NCI-H2171 treated with DMSO at 0.1 percent for 48 hours (cell line): ENCODE measurements around the gene MRPL18.
"Not testable (repeated sequence)": the region's sequence is repeated elsewhere in the genome, so short reads cannot be mapped to it uniquely, and the experiment has no call there.

ENCODE experiments used
- DNase-seq: peaks from one replicate; lab custom pipeline; 2025; lab: John Stamatoyannopoulos, UW

Gene MRPL18

DNA sequence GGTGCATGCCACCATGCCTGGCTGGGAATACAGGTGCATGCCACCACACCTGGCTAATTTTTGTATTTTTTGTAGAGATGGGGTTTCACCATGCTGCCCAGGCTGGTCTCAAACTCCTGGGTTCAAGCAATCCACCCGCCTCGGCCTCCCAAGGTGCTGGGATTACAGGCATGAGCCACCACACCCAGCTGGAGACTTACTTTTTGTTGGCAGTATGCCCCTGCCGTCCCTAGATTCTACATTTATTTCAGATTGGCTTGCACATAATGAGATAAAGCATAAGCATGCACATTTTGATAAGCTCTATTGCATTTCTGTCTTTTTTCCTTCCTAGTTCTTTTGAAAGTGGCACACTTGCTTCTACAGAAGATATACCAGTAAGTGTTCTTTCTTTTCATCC, 26.5 kb downstream of the MRPL18 start:
- DNase-seq: not testable (repeated sequence)

- no peak for DNase-seq
Measured at GRCh38 chr6:159817951-159818739, 27.9 kb downstream of the MRPL18 start.

GRCh38 chr6:159819098-159819497, 28.8 kb downstream of the MRPL18 start:
- no peak for DNase-seq

GRCh38 chr6:159819932-159820640, 29.8 kb downstream of the MRPL18 start:
- DNase-seq: no peak

DNA sequence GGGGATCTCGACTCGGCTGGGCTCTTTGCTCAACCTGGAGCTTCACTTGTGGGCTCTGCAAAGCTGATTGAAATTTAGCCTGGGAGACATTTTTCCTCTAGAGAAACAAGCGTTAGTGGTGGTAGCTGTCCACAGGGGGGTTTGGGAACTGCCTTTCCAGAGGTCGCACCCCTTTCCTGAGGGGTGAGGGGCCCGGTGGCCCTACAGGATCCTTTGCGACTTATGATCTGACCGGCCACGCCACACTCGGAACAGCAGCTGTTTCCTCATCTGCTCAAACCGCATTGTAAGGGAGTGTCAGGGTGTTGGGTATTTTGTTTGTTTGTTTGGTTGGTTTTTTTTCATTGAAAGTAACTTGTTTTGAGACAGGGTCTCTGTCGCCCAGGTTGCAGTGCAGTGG, 30.9 kb downstream of the MRPL18 start:
- DNase-seq: no peak

GRCh38 chr6:159821726-159822125, 31.5 kb downstream of the MRPL18 start:
- DNase-seq: no peak

DNA sequence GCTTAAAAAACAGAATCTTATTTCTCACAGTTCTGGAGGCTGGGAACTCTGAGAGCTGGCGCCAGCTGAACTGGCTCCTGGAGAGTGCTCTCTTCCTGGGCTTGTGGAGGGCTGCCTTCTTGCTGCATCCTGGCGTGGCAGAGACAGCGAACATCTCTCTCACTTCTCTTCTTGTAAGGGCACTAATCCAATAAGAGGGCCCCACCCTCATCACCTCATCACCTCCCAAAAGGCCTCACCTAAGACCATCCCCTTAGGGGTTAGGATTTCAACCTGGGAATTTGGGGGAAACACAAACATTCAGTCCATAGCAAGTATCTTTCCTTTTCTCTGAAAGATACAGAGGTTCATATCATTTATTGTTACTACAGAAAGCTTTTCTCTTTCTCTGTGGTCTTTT, 33.7 kb downstream of the MRPL18 start:
- no peak for DNase-seq

DNA sequence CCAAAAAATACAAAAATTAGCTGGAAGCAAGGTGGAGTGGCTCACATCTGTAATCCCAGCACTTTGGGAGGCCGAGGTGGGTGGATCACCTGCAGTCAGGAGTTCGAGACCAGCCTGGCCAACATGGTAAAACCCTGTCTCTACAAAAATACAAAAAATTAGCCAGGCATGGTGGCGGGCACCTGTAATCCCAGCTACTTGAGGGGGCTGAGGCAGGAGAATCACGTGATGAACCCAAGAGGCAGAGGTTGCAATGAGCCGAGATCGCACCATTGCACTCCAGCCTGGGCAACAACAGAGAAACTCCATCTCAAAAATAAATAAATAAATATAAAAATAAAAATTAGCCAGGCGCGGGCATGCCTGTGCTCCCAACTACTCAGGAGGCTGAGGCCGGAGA, 34.4 kb downstream of the MRPL18 start:
- not testable (repeated sequence) for DNase-seq

DNA sequence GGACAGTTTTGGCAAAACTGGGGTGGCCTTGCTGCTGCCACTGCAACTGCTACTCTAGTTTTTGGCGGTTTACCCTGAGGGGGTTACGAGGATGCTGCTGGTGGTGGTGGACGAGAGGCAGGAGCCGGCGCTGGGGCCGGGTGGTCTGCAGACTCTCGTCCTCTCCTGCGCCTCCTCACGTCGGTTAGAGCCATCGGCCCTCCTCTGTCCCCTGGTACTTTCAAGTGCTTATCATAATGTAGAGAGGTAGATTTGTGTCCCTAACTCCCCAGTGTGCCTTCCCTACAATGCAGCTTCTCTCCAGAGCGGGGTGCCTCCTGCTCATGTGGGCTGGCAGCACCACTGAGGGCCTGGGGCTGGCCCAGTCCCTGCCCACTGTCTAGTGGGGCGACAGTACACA, 35.7 kb downstream of the MRPL18 start:
- DNase-seq: no peak

DNA sequence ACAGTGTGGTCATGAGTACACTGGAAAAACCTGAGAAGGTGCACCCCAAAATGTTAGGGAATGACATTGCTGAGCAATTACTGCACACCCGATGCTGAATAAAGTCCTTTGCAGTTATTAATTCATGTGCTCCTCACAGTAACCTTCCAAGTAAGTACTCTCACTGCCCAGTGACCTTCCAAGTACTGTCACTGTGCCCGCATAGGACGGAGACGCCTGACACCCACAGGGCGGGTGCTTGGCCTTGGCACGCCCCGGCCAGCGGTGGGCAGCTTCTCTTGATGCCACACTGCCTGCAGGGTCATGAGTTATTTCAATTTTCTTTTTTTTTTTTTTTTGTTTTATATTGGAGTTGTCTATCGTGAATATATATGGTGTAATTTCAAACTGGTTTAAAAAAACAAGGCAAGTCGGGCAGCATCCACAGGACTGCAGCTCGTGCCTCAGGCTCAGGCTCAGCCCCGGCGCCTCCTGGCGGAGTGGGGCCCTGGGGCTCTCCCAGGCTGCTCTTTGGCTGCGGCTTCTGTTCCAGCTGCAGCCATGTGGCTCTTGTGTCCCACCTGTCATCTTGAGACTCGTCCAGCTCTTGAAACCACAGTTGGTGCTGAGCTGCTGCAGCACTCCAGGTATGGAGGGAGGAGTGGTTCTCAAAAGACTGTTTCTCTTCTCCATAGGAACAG, 36.8 kb downstream of the MRPL18 start:
- DNase-seq: peak; percentile 84

DNA sequence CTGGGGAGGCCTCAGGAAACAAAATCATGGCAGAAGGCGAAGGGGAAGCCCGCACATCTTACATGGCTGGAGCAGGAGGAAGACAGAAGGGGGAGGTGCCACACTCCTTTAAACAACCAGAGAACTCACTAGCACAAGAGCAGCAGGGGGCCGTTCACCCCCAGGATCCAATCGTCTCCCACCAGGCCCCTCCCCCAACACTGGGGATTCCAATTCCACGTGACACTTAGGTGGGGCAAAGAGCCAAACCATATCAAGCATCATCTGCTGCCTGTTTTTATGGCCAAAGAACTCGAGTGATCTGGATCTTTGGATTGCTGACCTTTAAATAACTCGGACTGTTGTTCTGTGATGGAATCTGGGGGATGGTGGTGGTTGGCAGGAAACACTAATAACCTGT, 37.8 kb downstream of the MRPL18 start:
- DNase-seq: peak; percentile 47

DNA sequence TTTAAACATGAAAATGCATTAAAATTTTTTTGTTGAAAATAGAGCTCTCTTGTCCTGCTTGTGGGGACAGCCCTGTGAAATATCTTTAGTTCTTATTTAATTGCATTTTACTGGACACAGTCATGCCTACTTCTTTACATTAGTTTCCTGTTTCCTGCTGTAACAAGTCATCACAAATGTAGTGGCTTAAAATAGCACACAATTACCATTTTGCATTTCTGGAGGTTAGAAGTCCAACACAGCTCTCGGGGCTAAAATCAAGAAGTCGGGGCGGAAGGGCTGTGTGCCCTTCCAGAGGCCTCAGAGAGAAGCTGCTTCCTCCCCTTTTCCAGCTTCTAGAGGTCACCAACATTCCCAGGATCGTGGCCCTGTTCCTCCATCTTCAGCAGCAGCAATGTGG, 39.3 kb downstream of the MRPL18 start:
- no peak for DNase-seq

GRCh38 chr6:159830501-159831372, 40.5 kb downstream of the MRPL18 start:
- no peak for DNase-seq

- DNase-seq: no peak
Measured at GRCh38 chr6:159831373-159831679, 41.1 kb downstream of the MRPL18 start.

- no peak for DNase-seq
Measured at GRCh38 chr6:159832946-159833345, 42.7 kb downstream of the MRPL18 start.

DNA sequence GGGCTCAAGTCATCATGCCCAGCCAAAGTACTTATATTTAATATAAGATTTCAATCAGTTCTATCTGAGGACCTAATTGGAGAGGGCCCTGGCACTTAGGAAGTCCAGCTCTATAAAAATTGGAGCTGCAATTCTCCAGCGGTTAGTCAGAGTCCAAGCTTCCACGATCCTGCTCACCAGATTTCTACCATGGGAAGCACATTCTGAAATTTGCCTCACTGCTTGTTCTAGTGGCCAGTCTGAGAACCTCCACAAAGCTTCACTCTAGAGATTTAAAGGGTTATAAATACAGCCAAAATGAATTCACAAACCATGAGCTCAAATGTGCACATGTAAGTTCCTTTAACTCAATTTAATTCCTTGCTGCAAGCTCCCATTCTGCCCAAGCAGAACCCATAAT, 43.3 kb downstream of the MRPL18 start:
- DNase-seq: no peak

DNA sequence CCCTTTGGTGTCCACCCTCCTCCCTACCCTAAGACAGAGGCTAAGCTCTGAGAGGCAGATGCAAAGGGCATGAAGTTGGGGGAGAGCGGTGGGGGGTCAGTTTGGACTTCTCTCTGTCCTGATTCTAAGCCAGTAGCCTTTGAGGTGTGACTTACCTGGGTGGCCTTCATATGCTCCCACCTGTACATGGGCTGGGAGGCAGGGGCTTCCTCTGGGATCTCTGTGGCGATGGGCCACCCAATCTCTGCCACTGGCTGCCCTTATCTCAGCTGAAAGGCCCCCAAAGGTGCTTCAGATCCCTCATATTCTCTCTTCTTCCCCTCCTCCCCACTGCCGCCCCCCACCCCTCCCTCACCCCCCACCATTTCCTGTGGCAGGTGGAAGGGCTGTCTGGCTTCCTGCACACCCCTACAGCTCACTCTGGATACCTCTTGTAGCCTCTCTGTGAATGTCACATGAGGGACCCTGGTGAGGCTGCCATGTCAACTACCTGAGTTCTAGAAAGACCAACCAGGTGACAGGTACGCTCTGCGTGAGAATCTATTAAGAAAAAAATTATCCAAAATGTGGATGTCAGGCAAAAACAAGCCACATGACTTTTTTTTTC, 43.8 kb downstream of the MRPL18 start:
- DNase-seq: no peak

- DNase-seq: no peak
Measured at GRCh38 chr6:159836718-159837490, 46.6 kb downstream of the MRPL18 start.

- no peak for DNase-seq
Measured at GRCh38 chr6:159837511-159837910, 47.2 kb downstream of the MRPL18 start.

DNA sequence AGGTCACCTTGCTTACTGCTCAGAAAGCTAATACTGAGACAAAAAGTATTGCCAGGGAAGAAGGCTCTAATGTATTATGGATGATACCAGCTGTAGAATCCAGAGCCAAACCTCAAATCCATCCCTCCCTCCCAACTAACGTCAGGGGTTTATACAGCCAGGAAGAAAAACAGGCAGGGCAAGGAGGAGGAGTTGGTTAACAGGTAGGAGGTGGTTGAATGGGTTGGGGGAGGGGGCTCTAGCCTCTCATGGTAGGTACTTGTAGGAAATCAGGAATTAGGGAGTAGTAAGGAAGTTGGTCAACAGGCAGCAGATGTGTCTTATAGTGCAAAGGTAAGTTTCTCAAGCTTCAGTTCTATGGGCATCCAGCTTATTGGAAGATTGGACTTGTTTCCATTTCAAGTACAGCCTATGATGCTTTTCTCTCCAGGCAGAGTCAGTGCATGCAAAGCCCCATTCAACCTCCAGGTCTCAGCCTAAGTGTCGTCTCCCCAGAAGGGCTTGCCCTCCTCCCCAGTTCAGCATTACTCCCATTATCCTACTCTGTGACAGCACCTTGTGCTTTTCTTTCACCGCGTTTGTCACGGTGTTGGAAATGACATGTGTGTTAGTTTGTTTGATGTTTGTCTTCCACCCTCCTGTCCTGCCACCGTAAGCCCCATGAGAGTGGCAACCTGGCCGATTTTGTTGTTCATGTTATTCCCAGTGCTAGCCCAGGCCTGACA, 47.9 kb downstream of the MRPL18 start:
- no peak for DNase-seq
